HG02943 (cell line): ENCODE measurements around the gene FHL3.

Source experiments
- ATAC-seq: cut with Tn5 transposase; IDR thresholded peaks from one replicate; pipeline ENCODE4 v1.9.1; 2021; ENCODE audit warnings: mild to moderate bottlenecking, low read depth, moderate library complexity; ENCODE audit not compliant: unreplicated experiment

The FHL3 gene

DNA sequence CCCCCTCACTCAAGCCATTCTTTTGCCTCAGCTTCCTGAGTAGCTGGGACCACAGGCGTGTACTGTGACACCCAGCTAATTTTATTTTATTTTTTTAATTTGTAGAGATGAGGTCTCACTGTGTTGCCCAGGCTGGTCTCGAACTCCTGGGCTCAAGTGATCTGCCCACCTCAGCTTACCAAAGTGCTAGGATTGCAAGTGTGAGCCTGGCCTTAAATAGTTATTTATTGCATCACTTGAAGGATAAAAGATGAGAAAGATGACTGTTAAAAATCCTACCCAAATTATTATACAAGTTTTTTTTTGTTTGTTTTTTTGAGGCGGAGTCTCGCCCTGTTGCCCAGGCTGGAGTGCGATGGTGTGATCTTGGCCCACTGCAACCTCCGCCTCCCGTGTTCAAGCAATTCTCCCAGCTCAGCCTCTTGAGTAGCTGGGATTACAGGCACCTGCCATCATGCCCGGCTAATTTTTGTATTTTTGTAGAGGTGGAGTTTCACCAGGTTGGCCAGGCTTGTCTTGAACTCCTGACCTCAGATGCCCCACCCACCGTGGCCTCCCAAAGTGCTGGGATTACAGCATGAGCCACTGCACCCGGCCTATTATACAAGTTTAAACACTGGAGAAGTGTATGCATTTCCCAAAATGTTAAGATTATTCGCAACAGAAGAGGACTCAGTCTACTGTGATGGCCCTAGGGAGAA, 9.6 kb upstream of the FHL3 start:
- no peak for ATAC-seq

DNA sequence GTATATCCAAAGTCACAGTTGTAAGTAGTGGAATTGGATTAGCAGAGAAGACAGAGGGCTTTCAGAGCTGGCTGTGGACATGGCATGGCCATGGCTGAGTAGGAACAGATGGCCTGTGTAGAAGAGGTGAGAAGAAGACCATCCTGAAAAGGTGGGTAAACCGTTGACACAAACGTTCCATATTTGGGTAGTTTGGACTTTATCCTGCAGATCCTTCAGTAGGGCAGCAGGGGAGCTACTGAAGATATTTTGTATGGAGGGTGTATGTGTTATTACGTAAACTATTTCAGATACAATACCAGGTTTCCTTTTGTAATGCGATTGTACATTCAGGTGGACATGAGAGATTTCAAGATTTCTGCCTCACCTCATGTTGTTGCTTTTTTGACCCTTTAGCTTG, 8.9 kb upstream of the FHL3 start:
- ATAC-seq = no peak

DNA sequence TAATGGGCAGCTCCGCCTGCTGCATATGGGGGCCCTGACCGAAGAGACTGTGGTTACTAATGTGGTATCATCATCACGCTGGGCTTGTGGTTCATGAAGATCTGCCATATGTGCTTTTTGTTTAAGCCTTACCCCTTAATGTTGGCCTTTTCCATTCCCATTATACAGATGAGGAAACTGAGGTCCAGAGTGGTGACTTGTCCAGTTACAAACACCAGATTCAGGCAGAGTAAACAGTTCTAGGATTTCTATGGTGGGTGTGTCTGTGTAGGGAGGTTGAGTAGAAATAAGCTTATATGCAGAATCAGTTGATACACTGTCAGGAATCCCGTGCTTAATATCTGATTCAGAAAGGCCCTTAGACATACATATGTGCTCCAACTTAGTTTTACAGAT, 7.9 kb upstream of the FHL3 start:
- no peak for ATAC-seq

DNA sequence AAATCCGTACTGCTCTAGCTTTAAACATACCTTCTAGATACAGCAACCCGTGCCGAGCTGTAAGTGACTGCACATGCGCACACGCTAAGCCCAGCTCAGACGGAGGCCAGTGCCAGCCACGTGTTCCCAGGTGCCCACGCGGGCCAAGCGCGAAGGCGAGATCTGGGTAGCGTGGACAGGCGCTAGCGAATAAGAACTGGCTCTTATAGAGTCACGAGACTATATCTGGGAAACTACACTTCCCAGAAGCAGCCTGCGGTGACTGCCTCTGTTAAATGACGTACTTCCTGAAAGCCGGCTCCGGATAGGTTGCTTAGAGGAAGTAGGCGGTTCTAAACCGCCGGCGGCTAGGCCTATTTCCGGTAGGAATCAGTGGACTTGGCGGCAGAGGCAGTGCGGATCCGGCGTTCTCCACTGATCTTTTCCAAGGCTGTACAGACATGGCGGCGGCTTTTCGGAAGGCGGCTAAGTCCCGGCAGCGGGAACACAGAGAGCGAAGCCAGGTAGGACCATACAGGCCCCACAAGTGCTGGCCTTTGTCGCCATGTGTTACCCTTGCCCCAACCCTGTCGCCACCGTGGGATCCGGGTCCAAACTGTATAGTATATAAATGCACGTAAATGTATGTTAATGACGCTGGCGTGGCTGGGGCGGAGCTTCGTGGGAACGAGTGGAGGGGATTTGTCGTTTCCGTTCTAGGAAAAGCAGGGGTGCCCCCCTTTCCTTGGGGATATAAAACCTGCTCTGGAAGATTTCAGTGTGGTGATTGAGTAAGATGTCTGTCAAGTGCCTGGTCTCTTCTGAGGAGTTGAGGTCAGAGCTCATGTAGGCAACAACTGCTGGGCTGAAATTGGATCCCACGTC, 7.3 kb upstream of the FHL3 start, which contains the start of gene UTP11:
Gene UTP11 (plus strand): TSS at position 372 of the 864 bp plus-strand sequence. CDS start 69 bp downstream, at position 441.
- ATAC-seq = peak; percentile 93

DNA sequence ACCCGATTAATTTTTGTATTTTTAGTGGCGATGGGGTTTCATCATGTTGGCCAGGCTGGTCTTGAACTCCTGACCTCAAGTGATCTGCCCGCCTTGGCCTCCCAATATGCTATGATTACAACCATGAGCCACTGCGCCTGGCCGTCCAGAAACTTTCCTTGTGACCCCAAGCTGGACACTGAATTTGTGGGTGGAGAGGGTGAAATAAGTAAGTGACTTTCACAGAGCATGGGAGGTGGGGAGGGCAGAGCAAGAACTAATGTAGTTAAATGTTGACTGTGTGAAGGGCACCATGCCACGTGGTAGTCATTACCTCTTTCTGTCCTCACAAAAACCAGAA, 4.5 kb upstream of the FHL3 start:
- no peak for ATAC-seq

DNA sequence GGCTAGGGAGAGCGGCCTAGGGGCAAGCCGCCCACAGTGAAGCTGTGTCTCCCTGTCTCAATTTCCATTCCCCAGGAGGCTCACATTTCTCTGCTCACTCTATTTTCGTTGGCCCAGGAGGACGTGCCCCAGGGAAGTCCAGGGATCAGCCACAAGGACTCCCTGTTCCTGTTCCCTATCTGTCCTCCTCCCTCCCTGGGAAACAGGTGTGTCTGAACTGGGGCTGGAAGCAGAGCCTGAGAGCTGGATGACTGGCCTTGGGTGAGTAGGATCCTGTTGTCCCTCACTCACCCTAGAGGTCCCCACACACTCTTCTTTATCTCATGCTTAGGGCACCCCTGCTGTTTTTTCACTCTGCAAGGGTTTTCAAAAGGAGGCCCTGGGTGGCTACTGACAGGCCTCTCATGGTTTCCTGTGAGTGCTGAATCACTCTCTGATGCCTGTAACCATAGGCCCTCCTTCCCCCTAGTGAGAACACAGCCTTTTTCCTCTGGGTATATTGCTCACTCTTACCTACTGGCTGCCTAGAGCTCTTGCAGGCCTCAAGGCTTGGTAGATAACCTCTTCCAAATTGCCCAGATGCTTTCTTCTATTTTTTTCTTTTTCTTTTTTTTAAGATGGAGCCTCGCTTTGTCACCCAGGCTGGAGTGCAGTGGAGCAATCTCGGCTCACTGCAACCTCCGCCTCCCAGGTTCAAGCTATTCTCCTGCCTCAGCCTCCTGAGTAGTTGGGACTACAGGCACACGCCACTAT, 4.0 kb upstream of the FHL3 start:
- ATAC-seq = no peak

DNA sequence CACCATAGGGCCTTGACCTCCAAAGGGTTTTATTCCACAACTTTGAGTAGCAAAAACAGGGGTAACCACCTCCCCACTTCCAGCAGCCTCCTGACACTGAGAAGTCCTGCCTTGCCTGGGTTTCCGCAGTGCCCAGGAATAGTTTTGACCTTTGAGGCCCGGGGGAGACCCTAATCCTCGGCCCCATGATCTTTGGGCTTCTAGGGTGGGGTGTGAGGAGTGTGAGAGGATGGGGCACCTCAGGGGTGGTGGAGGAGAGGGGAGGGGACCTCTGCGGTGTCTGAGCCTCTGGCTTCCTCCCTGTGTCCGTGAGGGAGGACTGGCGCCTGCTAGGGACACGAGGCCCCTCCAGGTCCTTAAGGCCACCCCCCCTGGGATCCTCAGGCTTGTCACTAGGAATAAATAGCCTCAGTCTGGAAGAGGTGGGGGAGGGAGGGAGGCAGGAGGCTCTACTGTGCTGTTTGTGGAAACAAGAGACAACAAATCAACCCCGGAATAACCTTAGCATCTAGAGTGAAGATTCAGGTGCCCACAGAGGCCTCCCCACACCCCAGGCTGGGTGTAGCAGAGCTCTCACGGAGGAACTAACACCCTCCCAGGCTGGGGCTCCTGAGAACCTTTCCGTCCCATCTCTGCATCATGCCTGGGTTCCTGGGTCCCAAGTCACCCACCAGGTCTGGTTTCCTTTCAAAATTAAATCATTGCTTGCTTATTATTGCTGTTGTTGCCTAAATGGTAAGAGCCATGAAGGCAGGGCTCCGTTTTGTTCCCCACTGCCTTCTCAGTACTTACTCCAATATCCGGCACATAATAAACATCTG, 904 bp upstream of the FHL3 start:
- no peak for ATAC-seq

DNA sequence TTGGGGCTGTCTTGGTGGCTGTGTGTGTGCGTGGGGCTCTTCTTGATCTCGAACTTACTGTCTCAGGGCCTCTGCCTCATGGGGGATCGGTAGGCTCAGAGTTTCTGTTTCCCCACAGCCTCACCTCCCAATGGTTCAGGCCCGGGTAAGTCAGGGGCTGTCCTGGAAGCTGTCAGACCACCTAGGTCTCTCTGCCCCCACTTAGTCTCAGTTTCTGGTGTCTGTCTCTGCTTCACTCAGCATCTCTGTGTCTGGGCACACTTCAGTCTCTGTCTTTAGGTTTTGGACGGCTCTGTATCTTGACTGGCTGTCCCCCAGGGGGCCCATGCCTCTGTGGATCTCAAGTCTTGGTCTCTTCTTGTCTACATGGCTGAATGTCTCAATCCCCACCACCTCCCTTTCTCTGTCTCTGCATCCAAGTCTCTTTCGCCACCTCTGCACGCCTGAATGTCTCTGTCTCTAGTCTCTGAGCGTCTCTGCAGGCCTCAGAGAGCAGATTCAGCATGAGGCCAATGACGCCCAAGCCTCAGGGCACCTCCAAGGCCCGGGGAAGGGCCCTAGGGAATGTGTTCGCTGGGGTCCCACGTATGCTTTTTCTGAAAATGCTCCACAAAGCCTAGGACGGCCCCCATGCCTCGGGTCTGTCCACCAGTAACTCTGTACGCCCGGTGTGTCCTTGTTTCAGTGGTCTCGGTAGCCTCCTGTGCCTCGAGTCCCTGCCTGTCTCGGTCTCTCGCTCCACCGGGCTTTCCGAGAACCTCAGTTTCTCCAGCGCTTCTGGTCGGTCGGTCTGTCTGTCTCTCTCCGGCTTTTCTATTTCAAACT, 818 bp downstream of the FHL3 start:
- ATAC-seq = no peak

DNA sequence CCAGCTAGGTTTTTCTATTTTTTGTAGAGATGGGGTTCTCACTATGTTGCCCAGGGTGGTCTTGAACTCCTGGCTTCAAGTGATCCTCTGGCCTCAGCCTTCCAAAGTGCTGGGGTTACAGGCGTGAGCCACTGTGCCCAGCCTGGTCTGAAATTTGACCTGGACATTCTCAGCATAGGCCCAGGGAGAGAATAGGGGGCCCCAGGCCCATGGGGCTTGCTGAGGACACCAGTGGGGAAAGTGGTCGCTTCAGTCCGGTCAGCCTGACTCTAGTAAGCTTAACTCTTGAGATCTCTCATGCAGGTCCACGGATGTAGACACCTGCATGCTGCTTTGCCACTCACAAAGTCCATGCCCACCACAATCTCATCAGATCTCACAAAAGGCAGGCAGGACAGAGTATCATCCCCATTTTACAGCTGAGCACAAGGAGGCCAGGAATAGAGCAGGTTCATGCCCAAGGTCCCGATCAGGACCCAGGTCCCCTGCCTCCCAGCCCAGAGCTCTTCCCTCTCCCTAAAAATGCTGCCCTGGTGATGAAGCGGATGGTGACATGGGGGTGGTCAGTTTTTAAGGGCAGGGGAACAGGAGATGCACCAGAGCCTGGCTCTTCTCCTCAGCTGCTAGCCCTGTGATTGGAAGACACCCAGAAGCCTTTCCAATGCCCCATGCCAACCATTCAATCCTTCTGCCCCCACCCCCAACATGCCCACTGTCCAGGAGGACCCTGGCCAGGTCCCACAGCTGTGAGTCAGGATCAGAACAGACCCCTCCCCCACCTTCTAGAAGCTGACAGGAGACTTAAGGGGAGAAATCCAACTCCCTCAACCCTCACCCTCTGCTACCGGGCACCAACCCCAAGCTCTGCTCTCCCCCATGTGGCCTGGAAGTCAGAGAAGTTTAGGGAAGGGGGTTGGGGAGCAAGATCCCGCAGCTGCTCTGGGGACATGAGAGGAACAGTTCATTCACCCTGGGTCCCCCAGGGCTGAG, 1.8 kb downstream of the FHL3 start:
- no peak for ATAC-seq

DNA sequence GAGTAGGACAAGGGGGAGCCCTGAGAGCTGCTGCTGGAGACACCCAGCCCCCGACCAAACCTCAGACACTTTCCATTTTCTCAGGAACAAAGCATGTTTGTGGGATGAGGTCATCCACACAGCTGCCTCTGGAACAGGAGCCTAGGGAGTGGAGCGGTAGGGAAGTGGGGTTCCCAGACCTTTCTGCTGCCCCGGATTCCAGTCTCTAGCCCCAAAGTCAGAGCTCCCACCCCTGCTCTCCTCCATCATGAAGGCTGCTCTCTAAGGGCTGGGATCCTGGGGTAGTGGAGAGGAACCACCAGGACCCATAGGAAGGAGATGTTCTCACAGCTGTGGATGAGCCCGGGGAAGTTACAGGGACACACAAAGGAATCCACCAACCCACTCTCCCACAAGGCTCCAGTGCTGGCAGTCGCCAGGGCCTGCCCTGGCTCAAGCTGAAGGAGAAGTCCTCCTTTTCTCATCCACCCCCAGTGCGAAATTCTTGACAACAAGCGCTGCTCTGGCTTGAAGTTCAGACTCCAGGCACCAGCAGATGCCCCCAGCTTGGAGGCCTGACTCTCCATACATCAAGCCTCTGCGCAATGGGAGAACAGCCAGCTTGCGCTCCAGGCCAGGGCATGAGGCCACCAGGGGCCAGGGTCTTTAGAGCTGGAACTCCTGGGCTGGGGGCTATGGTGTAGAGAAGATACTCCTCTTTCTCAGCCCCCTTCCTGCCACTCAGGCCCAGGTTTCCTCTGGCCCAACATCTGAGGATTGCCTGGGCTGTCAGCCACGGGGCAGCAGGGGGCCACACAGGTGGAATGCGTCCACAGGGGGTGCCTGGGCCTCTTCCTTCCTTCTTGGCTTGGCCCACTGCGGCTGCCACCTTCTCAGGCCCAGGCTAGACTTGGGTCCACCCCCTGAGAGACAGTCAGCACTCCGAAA, 4.5 kb downstream of the FHL3 start:
- no peak for ATAC-seq

DNA sequence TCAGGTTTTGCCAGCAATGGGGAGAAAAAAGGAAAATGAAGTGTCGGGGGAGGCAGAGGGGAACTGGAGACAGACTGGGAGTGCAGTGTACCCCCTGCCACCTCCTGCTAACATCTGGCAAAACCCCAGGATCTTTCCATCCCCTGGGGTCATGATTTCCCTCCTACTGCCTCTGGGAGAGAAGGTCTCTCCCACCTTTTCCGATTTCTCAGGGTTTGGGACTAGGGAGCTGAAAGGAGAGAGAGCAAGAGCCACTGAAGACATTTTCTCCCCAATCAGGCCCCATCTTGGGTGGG, 5.1 kb downstream of the FHL3 start:
- ATAC-seq = no peak

DNA sequence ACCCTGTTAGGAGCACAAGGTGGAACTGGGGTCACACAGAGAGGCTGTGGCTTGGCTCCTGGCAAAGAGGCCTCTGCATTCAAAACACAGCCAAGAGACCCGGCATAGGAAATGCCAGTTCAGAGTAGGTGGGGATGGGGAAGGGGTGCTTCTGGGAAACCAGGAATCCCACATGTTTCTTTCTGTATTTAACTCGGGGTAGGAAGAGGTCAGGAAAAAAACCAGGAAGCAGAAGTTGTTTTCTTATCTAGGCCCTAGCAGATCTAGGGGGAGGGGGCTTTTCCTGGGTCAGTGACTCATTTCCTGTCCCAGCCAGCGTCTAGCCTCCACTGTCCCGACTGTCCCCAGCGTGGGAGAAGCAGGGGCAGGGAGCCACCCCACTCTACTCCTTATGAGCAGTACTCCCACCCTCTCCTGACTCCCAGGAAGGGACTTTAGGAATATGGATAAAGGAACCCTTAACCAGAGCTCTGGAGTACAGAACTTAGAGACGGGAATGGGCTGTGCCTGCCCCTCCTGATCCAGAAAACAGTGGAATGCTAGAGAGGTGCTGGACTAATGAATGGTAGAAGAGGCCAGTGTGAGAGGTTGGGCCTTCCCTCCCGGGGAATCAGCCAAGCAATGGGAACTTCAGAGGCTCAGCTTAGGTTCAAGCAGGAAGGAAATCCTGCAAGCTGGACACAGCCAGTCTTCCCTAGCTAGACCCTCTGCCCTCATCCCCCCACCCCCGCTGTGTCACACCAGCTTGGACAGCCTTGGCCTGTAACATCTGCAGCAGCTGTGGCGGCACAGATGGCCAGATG, 5.7 kb downstream of the FHL3 start:
- ATAC-seq = no peak

DNA sequence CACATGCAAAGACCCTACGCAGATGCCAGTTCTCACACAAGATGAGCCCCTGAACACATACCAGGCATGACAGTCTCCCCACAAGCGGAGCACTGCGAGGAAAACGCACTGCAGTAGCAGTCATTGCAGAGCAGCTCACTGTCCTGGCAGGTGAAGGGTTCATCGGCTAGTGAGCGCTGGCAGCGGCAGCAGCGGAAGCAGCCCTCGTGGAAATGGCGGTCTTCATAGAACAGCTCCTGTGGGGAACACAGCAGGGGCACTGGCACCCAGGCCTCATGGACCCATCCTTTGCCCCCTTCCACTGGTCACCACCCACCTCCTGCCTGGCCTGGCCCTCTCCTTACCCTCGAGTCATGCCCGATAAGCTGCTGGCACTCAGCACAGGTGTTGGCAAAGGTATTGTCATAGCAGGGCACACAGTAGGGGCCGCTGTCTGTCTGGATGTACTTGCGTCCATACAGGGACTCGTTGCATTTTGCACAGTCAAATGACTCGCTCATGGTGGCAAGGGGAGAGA, 6.3 kb downstream of the FHL3 start:
- no peak for ATAC-seq

DNA sequence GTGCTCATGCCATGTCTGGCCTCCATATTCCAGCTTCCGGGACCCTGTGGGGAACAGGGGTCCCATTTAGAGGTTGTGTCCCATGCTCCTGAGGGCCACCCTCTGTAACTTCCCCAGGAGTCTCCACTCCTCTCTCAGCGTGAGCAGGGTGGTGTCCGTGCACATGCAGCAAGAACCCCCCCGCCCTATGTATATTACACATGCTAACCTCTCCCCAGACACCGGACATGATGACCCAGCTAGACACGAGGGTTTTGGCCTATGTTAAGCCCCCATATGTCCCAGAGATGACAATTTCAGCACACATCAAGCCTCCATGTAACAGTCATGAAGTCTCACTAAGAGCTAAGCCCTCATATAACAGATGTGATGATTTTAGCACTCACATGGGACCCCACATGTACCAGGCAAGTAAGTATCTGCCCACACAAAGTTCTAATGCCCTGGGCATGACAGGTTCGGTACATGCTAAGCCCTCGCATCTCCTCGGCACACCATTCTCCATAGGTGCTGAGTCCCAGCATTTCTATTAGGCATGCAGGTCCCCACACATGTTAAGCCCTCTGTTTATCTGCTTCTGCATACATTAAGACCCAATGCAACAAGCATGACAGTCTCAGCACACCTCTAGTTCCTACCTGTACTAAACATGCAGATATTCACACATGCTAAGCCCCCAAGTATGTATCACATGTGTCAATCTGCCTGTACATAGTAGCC, 7.1 kb downstream of the FHL3 start:
- no peak for ATAC-seq

DNA sequence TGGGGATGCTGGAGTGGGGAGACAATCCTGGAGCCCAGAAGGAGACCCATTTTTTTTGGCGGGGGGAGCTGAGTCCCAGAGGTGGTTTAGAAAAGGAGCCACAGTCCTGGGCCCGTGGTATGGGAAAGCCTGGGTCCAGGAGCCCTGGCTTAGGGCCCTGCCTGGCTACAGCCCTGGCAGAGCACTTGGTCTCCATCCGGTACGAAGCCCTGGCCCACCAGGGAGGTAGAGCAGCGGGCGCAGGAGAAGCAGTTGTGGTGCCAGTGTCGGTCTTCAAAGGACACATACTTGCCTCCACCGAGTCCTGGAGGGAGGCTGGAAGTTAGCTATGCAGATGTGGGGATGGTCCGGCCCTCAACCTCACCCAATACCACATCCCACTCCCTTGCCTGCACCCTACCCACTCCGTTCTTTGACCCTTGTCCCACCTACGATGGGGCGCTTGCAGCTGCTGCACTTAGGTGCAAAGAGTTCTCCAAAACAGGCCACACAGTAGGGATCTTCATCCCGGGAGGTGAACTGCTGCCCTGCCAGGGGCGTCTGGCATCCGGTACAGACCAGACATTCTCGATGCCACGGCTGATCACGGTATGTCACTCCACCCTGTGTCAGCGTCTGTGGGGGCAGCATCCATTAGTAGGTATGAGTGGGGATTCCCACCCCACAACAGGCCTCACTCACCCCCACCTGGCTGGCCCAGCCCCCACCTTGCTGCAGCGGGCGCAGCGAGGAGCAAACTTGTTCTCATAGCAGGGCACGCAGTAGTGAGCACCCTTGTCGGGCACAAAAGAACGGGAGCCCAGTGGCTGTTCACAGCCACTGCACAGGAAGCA, 7.8 kb downstream of the FHL3 start:
- no peak for ATAC-seq
